Left lung (tissue), 10 donors: Measurements from ENCODE around the gene LYPLA2. TPM values are rescaled to one million over a fixed set of nuclear protein-coding genes. Genes with fewer than 3 reads are reported as not detected.

Experiments
- ATAC-seq: fragments of 200-7000 bp; cut with Tn5 transposase; one replicate; pipeline ENCODE4 v1.9.1; 2020; ENCODE audit warnings: moderate library complexity
- DNase-seq, 4 donors: peaks; one replicate each; pipeline ENCODE4 v3.0.0-alpha.2; 2013 to 2020
- H3K27ac ChIP-seq, 2 donors: fragments of 200-600 bp; sonication (generic) in 1 of 2; one replicate each; pipeline versions ENCODE4 v1.5.0 to v1.8.0; 2020 to 2021
- H3K27me3 ChIP-seq, 2 donors: fragments of 200-600 bp; sonication (generic) in 1 of 2; one replicate each; pipeline versions ENCODE4 v1.5.0 to v1.8.0; 2020 to 2021
- H3K36me3 ChIP-seq, 2 donors: fragments of 200-600 bp; sonication (generic) in 1 of 2; one replicate each; pipeline versions ENCODE4 v1.5.0 to v1.8.0; 2020 to 2021
- H3K4me1 ChIP-seq, 2 donors: fragments of 200-600 bp; one replicate each; pipeline ENCODE4 v1.8.0; 2021
- H3K4me3 ChIP-seq, 2 donors: fragments of 200-600 bp; sonication (generic) in 1 of 2; one replicate each; pipeline versions ENCODE4 v1.5.0 to v1.8.0; 2020 to 2021; ENCODE audit warnings: mild to moderate bottlenecking in 1 of 2
- H3K9me3 ChIP-seq, 2 donors: fragments of 200-600 bp; sonication (generic) in 1 of 2; one replicate each; pipeline versions ENCODE4 v1.5.0 to v1.8.0; 2020 to 2021
- CTCF ChIP-seq, 2 donors: fragments of 200-600 bp; sonication (generic) in 1 of 2; IDR thresholded peaks; one replicate each; pipeline versions ENCODE4 v1.5.0 to v1.8.0; 2021; ENCODE audit warnings: antibody characterized with exemption in 2 of 2
- intact Hi-C, 2 donors: fragments of 100-400 bp; cut with DNase I; formaldehyde crosslinking; loops; one replicate each; pipeline versions ENCODE4 v1.11.2 to v1.14.2; 2022
- polyA plus RNA-seq, 6 donors: library from polyadenylated mRNA; unstranded; fragments of 120-200 nt; gene quantifications; one replicate each; pipeline ENCODE4 v1.2.1, GENCODE V29; 2013; ENCODE audit not compliant: insufficient read length in 6 of 6
- total RNA-seq, 2 donors: library from RNA; stranded (reverse); fragmentation: NEBNext Ultra II Directional; extraction: Animal tissue kit (Norgen Biotek cat#: 25700); gene quantifications; one replicate each; pipeline ENCODE4 v1.2.1, GENCODE V29; 2021
- donor health status: DM: no; HTN: yes; CAD: no.
- donor health status: DM: no; HTN: no; CAD: no.

The LYPLA2 gene
- total and polyA plus RNA-seq, 8 donors: 36.9 to 65.8 (median 47.1) TPM

GRCh38 chr1:23768733-23769132, 22.2 kb upstream of the LYPLA2 start:
- H3K9me3 ChIP-seq: no peaks in the 10 kb centered on the region
- peaks cover 0 to 3% of the 10 kb centered on the region in 2 donors for H3K4me1 ChIP-seq
- no peak overlapping the region for H3K4me3 ChIP-seq
- ATAC-seq (no peak), DNase-seq (no peak)
- no peaks in the 10 kb centered on the region for H3K27me3 ChIP-seq
- TF ChIP-seq CTCF (IDR thresholded peaks at IDR 0.05): no peak
- no peak overlapping the region for H3K27ac ChIP-seq
- intact Hi-C loops: no loop called here
- peaks cover 0 to 24% of the 10 kb centered on the region in 2 donors for H3K36me3 ChIP-seq

- no peaks in the 10 kb centered on the region for H3K9me3 ChIP-seq
- H3K27ac ChIP-seq: no peak overlapping the region
- H3K4me3 ChIP-seq: no peak overlapping the region
- H3K36me3 ChIP-seq: no peaks in the 10 kb centered on the region
- DNase-seq (peak; percentile 68 to 95 (median 83)), ATAC-seq (peak; percentile 97)
- H3K27me3 ChIP-seq: no peaks in the 10 kb centered on the region
- H3K4me1 ChIP-seq: peaks cover 0 to 11% of the 10 kb centered on the region in 2 donors
- peak; percentile 82 to 91 for TF ChIP-seq CTCF (IDR thresholded peaks at IDR 0.05)
- intact Hi-C loops: no loop called here
These were observed 18.7 kb upstream of the LYPLA2 start for GRCh38 chr1:23772049-23772853.

GRCh38 chr1:23772854-23773242, 18.1 kb upstream of the LYPLA2 start:
- Histone ChIP-seq H3K9me3 (no peaks in the 10 kb centered on the region), H3K4me1 (peaks cover 3 to 15% of the 10 kb centered on the region in 2 donors), H3K4me3 (no peak overlapping the region), H3K27me3 (no peaks in the 10 kb centered on the region), H3K27ac (no peak overlapping the region), H3K36me3 (no peaks in the 10 kb centered on the region)
- intact Hi-C loops: no loop called here
- ATAC-seq (no peak), DNase-seq (no peak)
- no peak for TF ChIP-seq CTCF (IDR thresholded peaks at IDR 0.05)

GRCh38 chr1:23774174-23774880, 16.6 kb upstream of the LYPLA2 start:
- intact Hi-C loops: no loop called here
- TF ChIP-seq CTCF (IDR thresholded peaks at IDR 0.05): no peak
- no peak for ATAC-seq

GRCh38 chr1:23776217-23776616, 14.7 kb upstream of the LYPLA2 start:
- intact Hi-C loops: no loop called here

More at GRCh38 chr1:23774174-23774880, 16.6 kb upstream of the LYPLA2 start:
- no peak overlapping the region for H3K4me3 ChIP-seq
- H3K27ac ChIP-seq: no peak overlapping the region
- no peak for DNase-seq
- peaks cover 8 to 22% of the 10 kb centered on the region in 2 donors for H3K4me1 ChIP-seq
- no peaks in the 10 kb centered on the region for H3K27me3 ChIP-seq
- no peaks in the 10 kb centered on the region for H3K9me3 ChIP-seq
- H3K36me3 ChIP-seq: no peaks in the 10 kb centered on the region

More at GRCh38 chr1:23776217-23776616, 14.7 kb upstream of the LYPLA2 start:
- H3K4me1 ChIP-seq: peaks cover 15 to 41% of the 10 kb centered on the region in 2 donors
- TF ChIP-seq CTCF (IDR thresholded peaks at IDR 0.05): no peak
- no peaks in the 10 kb centered on the region for H3K9me3 ChIP-seq
- H3K36me3 ChIP-seq: peaks cover 0 to 7% of the 10 kb centered on the region in 2 donors
- DNase-seq (no peak), ATAC-seq (no peak)
- no peak overlapping the region for H3K4me3 ChIP-seq
- H3K27ac ChIP-seq: no peak overlapping the region
- no peaks in the 10 kb centered on the region for H3K27me3 ChIP-seq
